GM23248 (cell line): ENCODE measurements around the gene APOBEC3A.

Experiments used
- EZH2 ChIP-seq: fragments of 200-600 bp; sonication (generic); IDR thresholded peaks from 2 replicates; pipeline ENCODE4 v1.6.1; 2018; ENCODE audit warnings: antibody characterized with exemption, mild to moderate bottlenecking; ENCODE audit not compliant: insufficient read depth, poor library complexity, severe bottlenecking
- EZH2phosphoT487 ChIP-seq: fragments of 200-600 bp; sonication (generic); IDR thresholded peaks from 2 replicates; pipeline ENCODE4 v1.6.1; 2018; ENCODE audit warnings: antibody characterized with exemption, moderate library complexity, mild to moderate bottlenecking, low read depth; ENCODE audit not compliant: insufficient read depth

DNA sequence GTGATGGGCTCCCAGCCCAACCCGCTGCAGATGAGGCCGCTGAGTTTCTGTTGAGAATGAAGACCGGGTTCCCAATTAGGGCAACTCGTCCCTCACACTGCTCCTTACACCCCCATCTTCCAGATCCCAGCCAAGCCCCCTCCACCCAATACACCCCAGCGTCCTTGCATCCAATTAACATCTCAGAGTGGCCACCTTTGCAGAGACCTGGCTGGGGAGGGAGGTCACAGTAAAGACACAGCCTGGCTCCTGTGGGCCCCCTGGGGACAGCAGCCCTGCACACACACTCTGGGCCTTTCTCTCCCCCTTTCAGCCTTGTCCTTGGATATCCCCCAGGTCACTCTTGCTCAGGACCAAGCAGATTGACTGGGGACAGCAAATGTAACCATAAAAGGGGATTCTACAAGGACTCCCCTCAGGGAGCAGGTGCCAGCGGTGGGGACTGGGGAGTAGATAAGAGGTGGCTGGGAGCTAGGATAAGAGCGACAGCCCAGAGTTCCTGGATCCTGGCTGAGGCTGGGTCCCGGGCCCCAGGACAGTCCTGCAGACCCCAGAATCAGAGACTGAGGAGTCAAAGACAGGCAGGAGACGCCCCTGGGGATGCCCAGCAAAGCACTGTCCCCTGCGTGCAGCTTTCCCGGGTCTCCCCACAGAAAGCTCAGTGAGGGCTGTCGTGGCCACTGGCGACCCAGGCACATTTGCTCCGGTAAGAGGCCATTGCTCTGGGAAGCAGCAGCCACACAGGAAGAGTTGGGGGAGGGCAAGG, 8.4 kb downstream of the APOBEC3A start:
- TF ChIP-seq EZH2 (no peak), EZH2phosphoT487 (no peak)
